GM19397 (cell line): ENCODE results near the gene ARAP2.

ENCODE experiments used
- ATAC-seq: cut with Tn5 transposase; IDR thresholded peaks from one replicate; pipeline ENCODE4 v1.9.1; 2021; ENCODE audit warnings: mild to moderate bottlenecking, moderate library complexity; ENCODE audit not compliant: unreplicated experiment

The ARAP2 gene

GRCh38 chr4:36220776-36221175, 23.5 kb downstream of the ARAP2 start:
- no peak for ATAC-seq

- no peak for ATAC-seq
Measured at GRCh38 chr4:36218121-36218520, 26.2 kb downstream of the ARAP2 start.

- no peak for ATAC-seq
Measured at GRCh38 chr4:36215627-36216026, 28.7 kb downstream of the ARAP2 start.

- ATAC-seq: no peak
Measured at GRCh38 chr4:36214735-36215485, 29.4 kb downstream of the ARAP2 start.

- ATAC-seq: no peak
Measured at GRCh38 chr4:36213977-36214376, 30.3 kb downstream of the ARAP2 start.

GRCh38 chr4:36211084-36211483, 33.2 kb downstream of the ARAP2 start:
- ATAC-seq: no peak

GRCh38 chr4:36209941-36210649, 34.2 kb downstream of the ARAP2 start:
- ATAC-seq: no peak

GRCh38 chr4:36208893-36209473, 35.3 kb downstream of the ARAP2 start:
- peak; percentile 79 for ATAC-seq

- no peak for ATAC-seq
Measured at GRCh38 chr4:36207831-36208520, 36.3 kb downstream of the ARAP2 start.

- no peak for ATAC-seq
Measured at GRCh38 chr4:36207367-36207766, 36.9 kb downstream of the ARAP2 start.

GRCh38 chr4:36206603-36207311, 37.6 kb downstream of the ARAP2 start:
- no peak for ATAC-seq

- no peak for ATAC-seq
Measured at GRCh38 chr4:36206012-36206411, 38.3 kb downstream of the ARAP2 start.

- ATAC-seq: no peak
Measured at GRCh38 chr4:36198861-36199260, 45.5 kb downstream of the ARAP2 start.

GRCh38 chr4:36198068-36198808, 46.1 kb downstream of the ARAP2 start:
- no peak for ATAC-seq

- ATAC-seq: no peak
Measured at GRCh38 chr4:36197501-36197900, 46.8 kb downstream of the ARAP2 start.

GRCh38 chr4:36196145-36196913, 48.0 kb downstream of the ARAP2 start:
- no peak for ATAC-seq

- no peak for ATAC-seq
Measured at GRCh38 chr4:36192922-36193321, 51.4 kb downstream of the ARAP2 start.

GRCh38 chr4:36189511-36190226, 54.6 kb downstream of the ARAP2 start:
- ATAC-seq: peak; percentile 91
